Hematopoietic multipotent progenitor cell treated with erythropoietin and hydrocortisone succinate and interleukin-3 and kit ligand, for 8 days (in vitro differentiated cells): Measurements from ENCODE around the gene S100A8.
"Not testable (repeated sequence)": the region's sequence is repeated elsewhere in the genome, so short reads cannot be mapped to it uniquely, and the experiment has no call there.

Experiments used
- DNase-seq: peaks from one replicate; pipeline ENCODE4 v3.0.0-alpha.2; 2015

S100A8 gene

DNA sequence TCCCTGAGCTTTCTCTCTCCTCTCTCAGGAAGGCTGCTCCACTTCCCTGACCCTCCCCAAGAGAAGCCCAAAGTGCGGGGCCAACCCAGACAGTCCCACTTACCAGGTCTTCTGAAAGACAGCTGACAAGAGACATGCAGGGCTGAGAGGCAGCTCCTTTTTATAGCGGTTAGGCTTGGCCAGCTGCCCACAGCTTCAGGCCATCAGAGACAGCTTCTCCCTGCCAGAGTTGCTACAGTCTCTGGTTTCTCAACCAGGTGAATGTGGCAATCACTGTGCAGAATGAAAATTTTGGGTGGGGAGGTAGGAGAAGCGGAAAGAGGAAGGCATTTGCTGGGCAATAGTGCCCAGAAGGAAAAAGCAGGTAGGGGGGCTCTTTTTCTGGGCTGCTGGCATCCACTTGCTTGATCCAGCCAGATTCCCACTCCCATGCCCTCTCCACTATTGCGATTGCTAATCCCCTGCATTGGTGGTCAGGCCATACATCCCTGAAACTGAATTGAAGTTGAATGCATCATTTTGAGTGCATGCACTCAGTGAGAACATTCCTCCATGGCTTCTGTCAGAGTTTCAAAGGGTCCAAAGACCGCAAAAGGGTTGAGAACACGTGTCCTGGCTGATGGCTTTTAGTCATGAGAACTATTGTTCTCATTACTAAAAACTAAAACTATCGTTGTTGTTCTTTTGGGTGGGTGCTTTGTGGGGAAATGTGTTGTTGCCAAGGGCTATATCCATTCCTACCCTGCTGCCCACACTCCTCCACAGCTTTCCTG is at the start of gene S100A8:
Gene S100A8 (minus strand): TSS at position 136 of the 773 bp plus-strand sequence. CDS start 538 bp downstream, outside the sequence.
- DNase-seq: peak; percentile 9

DNA sequence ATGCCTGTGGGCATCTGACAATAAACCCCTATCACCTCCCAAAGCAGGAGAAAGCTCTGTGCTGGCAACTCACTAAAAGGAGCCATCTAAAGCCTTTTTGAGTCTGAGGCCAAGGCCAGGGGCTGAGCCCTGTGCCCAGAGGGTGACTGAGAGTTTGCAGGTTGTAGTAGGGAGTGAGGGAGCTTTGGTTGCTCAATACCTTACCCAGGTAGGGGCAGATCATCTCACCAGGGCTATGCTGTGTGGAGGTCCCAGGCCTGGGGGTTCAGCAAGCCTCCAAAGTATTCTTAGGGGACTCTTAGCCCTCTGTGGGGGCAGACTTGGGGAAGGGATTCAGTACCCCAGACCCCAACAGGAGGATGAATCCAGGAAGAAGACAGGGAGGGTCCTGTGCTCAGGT is 48.4 kb upstream of the S100A8 start:
- DNase-seq: no peak

- no peak for DNase-seq
These were observed 47.7 kb upstream of the S100A8 start for GRCh38 chr1:153438599-153438998.

DNA sequence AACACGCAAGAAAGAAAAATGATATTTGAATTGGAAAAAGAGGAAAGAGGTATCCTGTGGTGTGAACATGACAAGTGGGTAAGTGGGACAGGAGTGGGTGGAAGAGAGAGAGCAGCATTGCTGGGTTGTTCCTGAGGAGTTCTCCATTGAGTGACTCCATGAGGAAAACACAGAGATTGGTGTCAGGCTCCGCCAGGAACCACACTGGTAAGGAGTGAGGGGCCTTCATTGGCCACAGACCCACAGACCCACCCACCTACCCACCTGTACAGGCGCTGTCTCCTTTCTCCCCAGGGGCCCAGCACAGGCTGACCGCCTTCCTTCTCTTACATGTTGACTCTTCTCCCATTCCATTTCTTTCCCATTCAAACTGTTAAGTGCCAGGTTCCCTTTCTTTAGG is 46.4 kb upstream of the S100A8 start:
- DNase-seq: no peak

DNA sequence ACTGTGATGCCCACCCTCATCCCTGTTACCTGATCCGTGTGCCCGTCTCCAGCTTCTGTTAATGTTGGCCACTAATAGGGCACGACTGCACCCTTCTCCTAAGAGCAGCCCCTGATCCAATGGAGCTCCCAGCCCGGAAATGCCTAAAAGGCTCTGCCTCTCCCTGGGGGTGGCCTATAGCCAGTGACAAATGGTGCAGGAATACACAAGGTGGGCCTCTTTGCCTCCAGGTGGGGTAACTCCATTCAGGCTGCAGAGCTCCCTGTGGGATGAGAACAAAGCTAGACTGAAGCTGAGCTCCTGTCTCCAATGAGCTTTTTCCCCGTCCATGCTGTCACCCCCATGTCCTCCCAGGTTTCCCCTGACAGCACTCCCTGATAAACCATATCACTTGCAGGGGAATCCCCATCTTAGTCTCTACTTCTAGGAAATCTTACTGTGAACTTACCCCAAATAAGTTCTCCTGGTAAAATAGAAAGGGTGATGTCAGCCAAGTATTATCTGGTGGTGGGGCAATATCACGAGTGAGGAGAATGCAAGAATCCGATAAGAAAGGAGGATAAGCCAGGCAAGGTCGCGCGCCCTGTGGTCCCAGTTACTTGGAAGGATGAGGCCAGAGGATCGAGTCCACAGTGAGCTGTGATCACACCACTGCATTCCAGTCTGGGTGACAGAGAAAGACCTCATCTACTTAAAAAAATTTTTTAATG is 44.0 kb upstream of the S100A8 start:
- peak; percentile 75 for DNase-seq

DNA sequence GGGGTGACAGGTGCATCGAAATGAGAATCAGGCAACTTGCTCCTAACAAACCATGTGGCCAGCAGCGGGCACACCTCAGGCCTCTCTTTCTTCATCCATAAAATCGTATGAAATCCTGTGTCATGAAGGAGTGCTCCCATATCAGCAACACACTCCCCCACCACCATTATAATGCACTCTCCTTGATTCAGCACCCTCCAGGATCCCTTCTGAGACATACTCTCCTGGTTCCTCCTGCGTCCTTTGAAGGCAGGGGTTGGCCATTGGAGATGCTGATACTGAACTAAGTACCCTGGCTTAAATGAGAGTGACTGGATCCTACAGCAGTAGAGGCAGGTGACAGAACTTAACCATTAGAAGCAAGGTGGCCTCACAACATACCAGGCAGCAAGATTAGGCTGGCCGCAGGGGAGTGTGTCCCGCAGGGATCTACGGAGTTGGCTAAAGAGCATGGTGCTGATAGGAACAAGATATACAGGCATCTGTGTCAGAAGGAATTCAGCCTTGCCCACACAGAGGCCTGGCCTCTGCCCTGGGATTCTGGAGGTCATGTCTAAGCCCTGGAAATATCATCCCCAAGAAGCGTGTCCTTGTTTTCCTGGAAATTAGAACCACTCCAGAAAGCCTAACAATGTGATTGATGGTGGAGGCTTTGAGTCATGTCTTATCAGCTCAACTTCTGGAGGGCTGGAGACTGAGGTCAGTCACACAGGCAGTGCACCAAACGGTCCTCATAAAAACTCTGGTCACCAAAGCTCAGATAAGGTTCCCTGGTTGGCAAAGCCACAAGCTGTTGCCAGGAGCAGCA is 42.2 kb upstream of the S100A8 start:
- peak; percentile 70 for DNase-seq

GRCh38 chr1:153431928-153432327 is 41.1 kb upstream of the S100A8 start:
- no peak for DNase-seq

DNA sequence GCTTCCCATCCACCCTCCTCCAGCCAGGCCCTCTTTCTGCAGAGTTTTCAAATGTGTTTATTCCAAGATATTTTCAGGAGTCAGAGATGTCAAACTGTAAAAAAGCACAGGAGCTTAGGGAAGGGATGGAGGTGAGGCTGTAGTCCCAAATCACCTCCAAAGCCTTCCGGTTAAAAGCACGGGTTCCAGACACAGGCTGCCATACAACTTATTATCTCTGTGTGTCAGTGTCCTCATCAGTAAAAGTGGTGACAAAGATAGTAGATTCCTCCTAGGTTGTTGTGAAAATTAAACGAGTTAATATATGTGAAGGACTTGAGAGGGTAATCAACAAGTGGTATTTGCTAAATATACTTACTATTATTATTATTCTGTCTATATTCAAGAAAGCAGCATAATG is 40.6 kb upstream of the S100A8 start:
- no peak for DNase-seq

GRCh38 chr1:153431002-153431401 is 40.1 kb upstream of the S100A8 start:
- no peak for DNase-seq

- DNase-seq: no peak
These were observed 39.7 kb upstream of the S100A8 start for GRCh38 chr1:153430561-153430960.

DNA sequence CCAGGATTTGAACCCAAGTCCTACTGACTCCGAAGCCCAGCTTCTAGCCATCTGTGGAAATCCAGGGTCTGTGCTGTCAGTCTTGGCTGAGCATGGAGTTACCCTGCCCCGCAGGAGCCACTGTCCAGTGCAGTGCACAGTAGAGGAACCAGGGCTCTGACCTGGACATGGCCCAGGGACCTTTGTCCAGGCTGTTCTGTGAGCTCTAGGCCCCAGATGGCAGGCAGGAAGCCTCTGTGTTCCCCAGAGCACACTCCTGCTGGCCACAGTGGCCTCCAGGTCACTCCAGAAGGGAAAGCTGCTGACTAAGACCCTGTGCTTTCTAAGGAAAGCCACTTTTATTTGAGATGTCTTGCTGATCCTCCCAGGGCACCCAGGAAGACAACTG is 39.3 kb upstream of the S100A8 start:
- no peak for DNase-seq

DNA sequence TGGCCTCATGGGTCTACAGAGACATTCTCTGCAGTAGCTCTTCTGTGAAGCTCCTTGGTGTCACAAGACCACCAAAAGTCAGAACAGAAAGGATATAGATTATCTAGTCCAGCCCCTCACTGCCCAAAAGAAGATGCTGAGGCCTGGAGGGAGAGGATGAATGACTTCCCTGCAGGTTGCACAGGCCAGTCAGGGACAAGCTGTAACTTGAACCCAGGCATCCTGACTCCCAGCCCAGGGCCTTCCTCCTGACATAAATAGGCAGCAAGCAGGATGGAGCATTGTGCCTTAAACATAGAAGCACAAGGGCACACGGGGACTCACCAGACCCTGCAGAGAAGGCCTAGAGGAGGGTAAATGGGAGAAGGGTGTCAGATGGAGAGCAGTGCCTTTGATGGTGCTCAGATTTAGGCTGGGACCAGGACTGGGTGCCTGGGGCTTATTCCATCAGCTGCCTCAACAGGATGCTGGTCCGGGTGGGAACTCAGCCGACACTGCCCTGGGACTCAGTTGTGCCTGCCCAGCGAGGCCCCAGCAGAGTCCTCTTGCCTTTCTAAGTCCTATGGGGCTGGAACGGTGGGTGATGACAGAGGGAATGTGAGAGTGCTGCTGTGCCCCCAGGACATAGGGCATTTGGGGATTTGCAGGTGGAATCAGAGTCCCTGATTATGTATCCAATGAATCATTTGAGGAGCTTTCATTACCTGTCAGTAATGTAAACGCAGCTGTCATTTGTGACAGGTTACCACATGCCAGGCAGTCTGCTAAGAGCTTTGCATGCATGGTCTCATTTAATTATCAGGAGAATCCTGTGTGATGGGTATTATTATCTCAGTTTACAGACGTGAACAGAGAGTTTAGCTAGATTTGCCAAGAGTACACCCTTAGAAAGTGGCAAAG is 38.6 kb upstream of the S100A8 start:
- no peak for DNase-seq

- no peak for DNase-seq
These were observed 37.9 kb upstream of the S100A8 start for GRCh38 chr1:153428791-153429190.

GRCh38 chr1:153428073-153428638 is 37.3 kb upstream of the S100A8 start:
- DNase-seq: no peak

- DNase-seq: no peak
These were observed 35.9 kb upstream of the S100A8 start for GRCh38 chr1:153426809-153427208.

GRCh38 chr1:153422450-153423068 is 31.7 kb upstream of the S100A8 start:
- DNase-seq: peak; percentile 67

GRCh38 chr1:153420306-153420705 is 29.4 kb upstream of the S100A8 start:
- no peak for DNase-seq

- not testable (repeated sequence) for DNase-seq
These were observed 28.5 kb upstream of the S100A8 start for GRCh38 chr1:153419436-153419793.

DNA sequence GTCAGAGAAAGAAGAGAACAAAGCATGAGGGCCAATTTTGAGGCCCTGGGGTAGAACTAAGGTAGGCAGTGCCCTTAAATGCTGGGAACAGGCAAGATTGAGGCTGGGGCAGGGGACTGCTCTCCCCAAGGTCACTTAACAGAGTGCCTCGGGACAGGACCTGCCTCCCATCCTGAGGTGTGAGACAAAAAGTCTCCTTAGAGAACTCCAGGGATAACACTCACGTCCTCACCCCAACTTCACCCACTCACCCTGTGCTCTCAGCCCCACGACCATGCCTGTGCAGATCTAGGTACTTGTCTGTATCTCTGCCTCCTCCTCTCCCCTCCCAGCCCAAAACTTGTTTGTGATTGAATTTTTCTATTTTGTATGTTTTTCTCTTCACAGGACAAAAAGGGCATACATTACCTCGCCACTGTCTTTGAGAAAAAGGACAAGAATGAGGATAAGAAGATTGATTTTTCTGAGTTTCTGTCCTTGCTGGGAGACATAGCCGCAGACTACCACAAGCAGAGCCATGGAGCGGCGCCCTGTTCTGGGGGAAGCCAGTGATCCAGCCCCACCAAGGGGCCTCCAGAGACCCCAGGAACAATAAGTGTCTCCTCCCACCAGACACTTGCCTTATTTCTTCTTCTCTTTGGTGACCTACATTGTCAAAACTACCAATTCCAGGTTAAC is 28.0 kb upstream of the S100A8 start:
- not testable (repeated sequence) for DNase-seq

DNA sequence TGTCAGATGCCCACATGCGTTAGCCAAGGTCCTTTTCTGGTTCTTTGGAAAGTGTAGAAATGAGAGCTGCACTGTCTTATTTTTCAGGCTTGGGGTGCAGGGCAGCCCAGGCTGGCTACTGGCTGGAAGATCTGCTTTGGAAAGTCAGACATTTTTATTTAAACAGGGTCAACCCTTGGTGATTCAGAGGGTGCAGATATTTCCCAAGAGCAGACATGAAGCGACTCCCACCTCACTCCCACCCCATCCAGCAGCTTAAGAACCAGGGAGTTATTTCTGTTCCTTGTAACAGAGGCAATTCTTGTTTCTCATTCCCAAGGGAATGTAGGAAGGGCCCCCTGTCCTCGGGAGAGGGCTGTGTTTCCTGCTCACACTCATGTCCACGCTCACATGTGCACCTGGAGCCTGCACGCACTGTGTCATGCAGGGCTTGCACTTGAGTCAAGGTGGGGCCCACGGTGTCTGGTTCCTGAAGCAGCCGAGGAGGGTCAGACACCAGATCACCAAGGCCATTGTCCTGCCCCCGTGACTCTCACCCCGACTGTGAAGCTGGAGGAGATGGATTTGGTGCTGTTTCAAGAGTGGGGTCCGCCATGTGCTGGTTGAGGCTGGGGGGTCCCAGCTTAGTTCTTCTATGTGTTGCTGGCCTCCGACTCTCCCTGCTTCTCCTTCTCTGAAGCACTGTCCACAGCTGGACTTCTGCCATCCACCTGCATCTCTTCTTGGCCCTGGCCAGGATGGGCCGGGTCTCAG is 26.4 kb upstream of the S100A8 start:
- no peak for DNase-seq
